ENCODE measurements around the gene JARID2.
"Not testable (repeated sequence)": the region's sequence is repeated elsewhere in the genome, so short reads cannot be mapped to it uniquely, and the experiment has no call there.

The JARID2 gene

DNA sequence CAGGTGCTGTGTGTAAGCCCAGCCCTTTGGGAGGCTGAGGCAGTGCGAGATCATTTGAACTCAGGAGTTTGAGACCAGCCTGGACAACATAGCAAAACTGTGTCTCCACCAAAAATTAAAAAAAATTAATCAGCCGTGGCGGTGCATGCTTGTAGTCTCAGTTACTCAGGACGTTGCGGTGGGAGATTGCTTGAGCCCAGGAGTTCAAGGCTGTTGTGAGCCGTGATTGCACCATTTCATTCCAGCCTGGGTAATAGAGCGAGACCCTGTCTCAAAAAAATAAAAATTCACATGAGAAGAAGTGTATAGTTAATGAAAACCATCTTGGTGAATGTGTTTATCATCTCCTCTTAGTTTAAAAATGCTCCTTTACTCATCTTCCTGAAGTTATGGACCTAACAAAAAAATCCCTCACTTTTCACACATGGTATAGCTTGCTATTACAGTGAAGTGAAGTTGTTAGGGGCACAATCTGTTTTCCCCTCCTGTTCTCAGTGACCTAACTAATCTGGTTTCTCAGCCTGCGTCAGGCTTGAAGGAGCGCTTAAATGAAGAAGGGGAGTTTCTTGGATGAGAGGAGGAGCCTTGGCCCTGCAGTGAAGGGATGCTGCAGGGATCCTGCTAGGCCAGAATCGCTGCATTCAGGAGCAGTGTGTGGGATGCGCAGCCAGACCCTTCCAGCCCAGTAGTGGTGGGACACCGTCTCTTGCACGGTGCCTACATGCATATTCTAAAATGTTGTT is 45.3 kb downstream of the JARID2 start:
- DNase-seq = no peak

DNA sequence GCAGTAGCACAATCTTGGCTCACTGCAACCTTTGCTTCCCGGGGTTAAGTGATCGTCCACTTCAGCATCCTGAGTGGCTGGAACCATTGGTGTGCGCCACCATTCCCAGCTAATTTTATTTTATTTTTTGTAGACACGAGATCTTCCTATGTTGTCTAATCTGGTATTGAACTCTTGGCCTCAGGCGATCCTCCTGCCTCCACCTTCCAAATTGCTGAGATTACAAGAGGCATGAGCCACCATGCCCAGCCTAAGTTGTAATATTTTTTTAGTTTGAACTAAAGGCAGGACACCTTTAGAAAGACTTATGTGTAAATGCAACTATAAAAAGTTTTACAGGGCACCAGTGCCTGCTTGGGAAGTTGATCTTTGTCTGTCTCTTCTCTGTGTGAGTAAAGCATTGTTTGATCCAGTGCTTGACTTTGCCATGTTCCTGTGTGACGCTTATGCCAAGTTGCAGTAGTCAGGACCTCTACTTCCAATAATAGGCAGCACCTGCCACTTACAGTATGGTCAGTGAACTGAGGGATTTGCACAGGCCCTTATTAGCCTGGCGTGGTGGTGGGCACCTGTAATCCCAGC is 46.9 kb downstream of the JARID2 start:
- no peak for DNase-seq

DNA sequence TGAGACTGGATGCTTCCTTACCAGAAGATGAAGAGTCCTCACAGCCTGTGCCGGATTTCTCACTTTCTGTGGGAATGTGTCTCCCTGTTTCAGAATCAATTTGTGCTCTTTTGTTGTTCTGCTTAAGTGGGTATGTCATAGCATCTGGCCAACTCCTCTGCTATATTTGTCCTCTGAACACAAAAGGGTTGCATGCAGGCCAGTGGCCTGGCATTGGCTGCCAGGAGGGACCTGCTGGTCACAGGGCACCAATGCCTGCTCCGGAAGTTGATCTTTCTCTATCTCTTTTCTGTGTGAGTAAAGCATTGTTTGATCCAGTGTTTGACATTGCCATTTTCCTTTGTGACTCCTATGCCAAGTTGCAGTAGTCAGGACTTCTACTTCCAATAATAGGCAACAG is 47.8 kb downstream of the JARID2 start:
- DNase-seq = no peak

DNA sequence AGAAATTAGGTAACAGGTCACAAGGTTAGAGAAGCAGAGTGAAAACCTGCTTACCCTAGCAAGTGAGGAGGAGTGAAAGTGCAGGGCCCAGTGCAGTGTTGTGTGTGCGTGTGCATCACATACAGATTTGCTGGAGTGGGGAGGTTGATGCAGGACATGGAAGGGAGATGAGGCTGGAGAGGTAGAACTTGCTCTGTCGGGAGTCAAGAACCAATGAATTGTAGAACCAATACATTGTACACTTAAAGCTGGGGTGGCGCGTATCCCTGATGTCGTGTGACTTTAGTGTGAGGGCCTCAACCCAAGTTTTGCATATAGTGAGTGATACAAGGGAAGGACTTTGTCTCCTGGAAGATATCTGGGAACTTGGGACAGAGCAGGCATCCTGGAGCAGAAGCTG is 48.6 kb downstream of the JARID2 start:
- DNase-seq = no peak

DNA sequence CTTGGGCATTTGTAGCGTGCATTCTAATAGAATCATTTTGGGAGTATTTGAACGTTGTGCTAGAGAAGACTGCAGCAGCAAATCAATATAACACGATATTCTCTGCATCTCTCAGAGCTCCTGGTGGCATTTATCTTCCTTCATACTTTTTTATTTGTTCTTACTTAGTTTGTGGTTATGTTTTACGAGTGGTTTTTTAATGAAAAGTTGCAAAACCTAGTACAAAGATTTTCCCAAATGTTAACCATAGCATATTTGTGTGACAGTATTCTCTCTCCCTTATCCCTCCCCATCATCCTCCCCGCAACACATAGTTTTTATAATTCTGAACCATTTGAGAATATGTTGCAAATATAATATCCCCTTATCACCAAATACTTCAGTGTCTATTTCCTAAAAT is 50.4 kb downstream of the JARID2 start:
- DNase-seq = peak; percentile 23

DNA sequence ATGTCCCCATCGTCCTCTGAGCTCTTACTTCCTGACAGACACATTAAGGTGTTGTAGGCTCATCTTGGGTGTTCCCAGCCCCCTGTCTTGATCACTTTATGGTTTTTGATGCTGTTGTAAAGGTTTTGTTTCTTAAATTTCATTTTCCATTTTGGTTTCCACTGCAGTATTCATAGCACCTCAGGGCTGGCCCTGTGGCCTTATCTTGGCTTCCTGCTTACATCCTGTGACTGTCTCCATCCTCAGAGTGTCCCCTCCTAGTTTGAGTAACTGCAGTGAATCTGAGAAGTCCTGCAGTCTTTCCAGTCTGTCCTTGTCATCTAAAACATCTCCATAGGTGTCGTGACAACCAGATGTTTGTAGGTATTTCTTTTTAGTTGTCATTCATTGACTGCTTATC is 50.9 kb downstream of the JARID2 start:
- DNase-seq = peak; percentile 69

DNA sequence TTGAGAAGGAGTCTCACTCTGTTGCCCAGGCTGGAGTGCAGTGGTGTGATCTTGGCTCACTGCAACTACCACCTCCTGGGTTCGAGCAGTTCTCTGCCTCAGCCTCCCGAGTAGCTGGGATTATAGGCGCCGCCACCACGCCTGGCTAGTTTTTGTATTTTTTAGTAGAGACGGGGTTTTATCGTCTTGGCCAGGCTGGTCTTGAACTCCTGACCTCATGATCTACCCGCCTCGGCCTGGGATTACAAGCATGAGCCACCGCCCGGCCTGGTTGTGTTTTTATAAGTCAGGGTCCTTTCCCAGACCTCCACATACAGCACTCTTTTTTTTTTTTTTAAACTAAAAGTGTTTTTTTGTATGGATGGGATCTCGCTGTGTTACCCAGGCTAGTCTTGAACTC is 51.3 kb downstream of the JARID2 start:
- not testable (repeated sequence) for DNase-seq

DNA sequence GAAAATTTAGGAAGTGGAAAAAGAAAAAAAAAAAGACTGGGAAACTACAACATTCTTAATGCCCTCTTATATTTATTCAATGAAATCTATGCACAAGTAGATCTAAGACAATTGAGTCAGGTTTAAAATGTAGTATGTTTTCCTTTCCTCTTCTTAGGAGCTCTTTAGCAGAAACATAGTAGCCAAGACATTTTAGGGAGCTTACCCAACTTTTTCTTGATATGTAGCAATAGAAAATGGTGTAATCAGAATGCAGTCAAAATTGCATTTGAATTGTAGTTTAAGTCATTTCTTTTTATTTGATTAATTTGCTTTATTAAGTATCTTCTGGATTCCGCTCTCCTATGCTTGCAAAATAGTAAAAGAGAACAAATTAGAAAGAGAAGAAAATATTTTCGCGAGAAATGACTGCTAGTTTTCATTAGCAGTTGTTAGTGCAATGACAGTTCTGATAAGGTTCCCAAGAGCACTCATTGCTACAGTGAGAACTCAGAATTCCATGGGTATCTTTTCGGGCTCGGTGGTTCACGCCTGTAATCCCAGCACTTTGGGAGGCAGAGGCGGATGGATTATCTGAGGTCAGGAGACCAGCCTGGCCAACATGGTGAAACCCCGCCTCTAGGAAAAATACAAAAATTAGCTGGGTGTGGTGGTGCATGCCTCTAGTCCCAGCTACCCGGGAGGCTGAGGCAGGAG is 52.2 kb downstream of the JARID2 start:
- DNase-seq = peak; percentile 43

DNA sequence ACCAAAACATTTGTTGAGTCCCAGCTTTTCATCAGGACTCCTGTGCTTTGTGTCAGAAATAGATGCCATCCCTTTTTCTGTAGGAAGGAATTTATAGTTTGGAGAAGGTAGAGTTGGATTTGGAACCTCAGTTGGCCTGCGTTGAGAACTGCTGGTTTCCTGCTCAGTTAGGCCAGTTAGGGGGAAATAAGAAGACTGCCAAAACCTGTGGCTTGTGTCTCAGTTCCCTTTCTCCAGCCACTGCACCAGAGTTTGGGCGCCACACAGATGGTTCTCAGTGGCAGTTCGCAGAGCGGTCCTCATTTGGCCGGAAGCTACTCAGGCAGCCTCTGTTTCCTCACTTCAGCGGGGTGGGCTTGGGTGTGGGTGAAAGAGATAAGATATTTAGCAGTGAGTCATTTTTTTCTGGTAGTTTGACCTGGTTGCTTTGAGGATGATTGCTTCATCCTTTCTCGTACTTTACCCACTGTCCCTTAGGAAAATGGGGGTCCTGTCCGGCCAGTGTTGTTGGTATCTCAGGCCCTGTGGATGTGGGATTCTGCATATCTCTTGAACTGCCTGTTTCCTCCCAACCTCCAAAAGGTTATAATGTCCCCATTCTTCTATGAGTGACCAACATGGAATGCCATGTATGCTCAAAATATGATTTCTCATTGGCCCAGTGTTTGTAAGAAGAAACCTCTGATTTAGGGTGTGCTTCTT is 53.7 kb downstream of the JARID2 start:
- DNase-seq = peak; percentile 97

DNA sequence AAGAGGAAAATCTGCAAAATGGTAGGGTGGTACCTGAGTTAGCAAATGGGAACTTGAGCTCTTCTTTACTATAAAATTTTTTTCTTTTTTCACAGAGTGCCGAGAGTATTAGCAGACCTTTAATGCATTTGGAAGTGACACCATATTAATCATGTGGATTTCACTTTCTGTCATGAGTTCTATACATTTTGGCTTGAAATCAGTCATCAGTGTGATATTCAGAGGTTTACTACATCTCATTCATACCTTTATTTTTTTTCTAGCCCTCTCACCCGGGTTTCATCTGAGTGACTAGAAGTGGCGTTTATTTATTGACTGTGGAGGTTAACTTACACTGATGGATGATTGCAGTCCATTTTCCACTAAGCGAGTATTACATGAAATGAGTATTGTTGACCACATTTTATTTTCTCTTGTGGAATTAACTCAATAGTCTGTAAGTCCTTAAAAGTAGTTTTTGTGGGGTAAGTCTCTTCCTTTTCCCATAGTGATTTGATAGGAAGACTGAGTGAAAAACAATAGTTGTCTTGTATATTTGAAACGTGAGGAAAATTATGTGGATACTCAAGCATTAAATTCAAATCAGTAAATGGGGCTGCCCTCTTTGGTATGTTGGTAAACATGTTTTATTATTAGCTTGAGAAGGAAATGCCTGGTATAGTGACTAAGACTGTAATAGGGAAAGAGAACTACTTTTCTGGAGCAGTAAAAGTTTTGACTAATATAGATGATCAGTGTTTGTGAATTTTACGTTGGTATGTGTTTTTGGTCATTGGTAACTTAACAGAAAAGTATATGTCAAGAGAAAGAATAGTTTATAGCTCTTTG is 55.5 kb downstream of the JARID2 start:
- DNase-seq = no peak

DNA sequence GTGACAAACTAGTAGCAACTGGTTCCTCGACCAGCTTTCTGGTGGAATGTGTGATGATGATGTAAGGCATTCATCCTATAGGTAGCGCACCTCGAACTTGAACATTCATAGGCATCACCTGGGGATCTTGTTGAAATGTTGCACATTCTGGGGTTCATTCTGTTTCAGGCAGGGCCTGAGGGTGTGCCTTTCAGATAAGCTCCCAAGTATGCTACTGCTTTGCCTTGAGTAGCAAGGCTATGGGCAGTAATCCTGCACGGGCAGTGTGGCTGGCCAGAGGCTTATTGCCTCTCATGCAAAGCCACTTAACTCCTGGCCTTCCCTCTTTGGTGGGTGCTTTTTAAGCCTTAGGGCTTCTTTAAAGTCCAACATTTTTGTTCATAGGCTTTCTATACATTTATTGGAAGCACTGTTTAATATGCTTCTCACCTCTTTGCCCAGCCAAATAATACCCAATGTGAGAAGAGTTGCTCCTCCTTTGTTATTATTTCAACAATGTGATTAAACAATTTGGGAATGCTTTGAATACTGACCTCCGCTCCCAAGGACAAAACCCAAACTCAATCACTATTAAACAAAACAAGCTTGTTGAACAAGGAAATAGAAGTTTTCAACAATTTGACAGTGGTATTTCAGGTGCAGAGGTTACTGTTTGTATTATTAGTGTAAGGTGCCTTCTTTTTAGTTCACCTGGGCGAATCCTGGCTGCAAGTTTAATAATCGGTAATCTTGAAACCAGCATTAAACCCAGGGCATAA is 57.5 kb downstream of the JARID2 start:
- no peak for DNase-seq

DNA sequence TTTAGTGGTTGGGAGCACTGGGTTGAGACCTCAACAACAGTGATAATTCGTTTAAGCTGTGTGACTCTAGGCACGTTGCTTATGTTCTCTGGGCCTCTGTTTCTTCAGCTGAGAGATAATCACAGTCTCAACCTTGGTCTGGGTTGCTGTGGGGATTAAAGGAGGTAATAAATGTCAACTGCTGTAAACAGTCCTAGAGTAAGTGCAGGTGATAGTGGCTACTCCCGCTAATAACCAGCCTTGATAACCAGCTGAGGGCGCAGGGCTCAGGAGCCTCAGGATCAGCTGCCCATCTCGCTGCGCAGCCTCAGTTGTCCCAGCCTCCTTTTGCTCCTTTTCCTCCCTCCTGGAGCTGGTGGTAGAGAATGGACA is 58.0 kb downstream of the JARID2 start:
- DNase-seq = no peak

DNA sequence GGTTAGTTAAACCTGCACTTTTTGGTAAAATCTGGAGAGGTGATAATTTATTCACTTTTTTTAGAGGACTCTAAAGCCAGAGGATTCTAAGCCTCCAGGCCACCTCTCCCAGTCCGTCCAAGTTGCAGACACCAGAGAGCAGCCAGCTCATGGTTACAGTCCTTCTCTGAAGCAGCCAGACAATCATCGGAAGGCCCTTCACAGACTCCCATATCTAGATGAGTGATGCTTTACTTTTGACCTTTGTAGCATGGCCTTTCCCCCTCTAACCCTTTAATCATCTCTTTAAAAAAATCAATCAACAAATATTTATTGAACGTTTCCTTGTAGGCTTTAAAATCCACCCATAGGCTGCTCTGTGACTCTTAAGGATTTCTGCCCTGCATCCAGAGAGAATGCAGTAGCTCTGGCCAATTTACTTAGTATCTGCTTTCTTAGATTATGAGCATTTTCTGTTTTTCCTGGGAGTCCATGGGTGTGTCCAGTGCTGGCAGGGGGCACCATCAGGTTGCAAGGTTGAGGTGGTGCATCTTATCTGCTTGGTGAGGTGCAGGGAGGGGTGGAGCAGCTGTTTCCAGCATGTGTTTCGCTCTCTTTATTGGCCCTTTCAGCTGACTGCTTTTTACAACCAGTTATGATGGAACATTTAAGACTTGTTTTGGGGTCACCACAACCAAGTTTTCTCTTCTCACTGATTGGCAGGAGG is 58.6 kb downstream of the JARID2 start:
- no peak for DNase-seq

DNA sequence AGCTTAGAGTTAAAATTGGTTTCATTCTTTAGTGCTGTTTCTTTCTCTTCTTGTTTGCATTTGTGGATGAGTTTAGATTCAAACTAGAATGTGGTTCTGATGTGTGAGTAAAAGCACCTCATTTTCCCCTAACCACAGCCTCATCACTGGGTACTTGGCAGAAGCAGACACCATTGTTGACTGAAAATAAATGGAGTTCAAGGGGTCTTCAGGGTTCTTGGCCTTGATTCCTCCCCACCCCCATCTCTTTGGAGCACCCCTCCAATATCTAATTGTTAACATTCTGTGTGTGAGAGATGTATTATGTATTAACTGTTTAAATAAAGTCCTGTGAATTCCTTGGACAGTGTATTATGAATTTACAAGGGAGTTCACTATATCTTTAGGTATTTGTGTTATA is 59.6 kb downstream of the JARID2 start:
- no peak for DNase-seq

DNA sequence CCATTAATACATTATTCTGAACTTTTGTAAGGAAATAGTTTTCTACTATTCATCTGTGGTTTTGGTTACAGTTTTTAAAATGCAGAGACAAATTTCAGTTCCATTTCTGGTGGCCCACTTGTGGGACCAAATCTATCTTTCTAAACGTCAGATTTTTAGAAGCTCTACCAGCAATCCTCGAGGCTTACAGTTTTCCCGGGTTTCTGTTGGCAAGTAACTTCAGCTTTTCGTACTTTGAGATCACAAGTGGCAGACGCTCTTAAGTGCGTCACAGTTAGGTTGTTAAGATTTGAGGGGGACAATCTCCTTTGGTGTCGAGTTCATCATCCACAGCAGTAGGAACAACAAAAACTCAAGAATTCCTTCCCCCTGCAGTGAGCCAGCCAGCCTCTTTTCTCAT is 60.0 kb downstream of the JARID2 start:
- no peak for DNase-seq

DNA sequence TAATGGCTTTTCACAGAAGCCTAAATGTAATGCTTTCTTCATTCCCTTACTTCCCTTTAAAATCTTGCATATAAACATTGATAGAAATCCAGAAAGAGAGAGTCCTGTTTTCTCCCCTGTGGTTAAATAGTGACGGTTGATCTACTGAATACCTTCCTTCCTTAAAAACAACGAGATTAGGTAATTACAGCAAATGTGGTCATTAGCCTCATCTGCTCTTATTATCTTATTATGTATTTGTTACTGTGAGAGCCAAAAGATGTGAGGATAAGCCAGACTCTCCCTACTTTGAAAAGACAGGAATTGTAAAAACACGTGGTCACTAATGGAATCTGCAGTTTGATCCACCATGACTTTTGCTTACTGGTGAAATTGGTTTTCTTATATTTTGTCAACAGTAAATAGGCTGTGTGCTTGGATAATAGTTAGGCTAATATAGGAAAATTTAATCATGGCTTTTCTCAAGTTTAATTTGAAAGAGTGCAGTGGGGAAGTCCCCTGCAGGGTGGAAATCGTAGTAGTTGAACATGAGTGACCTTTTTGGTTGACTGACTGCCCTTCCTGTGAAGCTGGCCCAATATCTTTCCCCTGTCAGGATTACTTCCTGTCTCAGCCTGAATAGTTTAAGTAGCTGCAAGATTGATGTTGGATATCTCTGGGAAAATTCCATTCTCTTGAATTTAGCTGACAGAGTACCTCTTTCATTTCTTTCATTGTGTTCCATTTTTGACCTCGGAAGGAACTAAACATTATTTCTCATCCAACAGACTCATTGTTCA is 62.8 kb downstream of the JARID2 start:
- DNase-seq = peak; percentile 64

DNA sequence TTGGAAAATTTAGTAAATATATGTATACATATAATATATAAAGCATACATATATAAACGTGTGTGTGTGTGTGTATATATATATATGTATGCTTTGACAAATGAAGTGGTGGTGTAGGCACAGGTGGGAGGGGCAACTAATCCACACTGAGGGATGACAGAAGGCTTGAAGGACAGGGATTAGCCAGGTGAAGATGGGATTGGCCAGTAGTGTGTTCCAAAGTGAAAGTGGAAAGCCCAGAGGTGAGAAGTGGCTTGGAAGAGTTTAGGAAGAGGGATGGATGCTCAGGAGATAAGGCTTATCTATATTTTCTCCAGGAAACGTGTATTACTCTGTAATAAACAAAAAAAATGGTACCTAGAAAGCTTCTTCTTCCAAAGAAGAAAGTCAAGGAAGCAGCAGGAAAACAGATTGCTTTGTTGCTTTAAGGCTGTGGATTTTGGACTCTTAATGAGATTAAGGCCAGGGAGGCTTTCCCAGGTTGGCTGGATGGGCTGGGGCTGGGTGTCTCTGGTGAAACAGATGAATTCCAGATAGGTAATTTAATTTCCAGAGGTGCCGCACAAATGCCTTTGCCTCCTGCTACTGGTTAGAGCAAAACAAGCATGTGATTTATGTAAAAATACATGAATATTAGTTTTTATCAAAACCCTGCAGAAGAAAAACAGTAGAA is 63.9 kb downstream of the JARID2 start:
- DNase-seq = no peak

DNA sequence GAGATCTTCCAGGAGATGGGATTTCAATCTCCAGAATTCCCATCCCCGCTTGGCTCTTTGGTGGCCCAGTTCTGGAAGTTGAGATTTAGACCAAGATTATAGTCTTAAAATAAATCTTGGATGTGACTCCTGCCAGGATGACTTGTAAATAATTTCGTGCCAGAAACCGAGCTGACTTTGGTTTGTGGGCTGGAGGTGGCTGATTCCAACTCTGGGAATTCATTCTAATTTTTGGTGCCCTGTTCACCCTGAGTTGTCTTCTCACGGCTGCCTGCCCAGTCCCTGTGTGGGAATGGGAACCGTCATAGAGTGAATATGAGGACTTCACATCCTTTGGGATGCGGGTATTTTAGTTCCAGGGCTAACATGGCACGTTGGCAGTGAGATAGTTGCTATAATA is 64.8 kb downstream of the JARID2 start:
- no peak for DNase-seq

DNA sequence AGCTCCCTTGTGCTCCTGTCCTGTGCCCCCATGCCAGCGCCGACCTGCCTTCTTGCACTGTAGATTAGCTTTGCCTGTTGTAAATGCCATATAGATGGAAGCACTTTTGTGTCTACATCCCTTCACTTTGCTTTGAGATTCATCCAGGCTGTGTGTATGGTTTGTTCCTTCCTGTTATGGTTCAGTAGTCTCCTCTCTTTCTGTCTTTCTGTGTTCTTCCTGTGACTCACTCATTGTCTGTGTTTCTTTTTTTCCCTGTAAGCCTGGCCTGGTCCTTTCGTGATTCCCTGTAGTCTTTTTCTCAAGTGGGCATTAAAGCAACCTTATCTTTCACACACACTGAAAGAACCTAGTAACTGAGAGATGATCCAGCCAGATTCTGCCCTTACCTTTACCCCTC is 66.6 kb downstream of the JARID2 start:
- DNase-seq = no peak

DNA sequence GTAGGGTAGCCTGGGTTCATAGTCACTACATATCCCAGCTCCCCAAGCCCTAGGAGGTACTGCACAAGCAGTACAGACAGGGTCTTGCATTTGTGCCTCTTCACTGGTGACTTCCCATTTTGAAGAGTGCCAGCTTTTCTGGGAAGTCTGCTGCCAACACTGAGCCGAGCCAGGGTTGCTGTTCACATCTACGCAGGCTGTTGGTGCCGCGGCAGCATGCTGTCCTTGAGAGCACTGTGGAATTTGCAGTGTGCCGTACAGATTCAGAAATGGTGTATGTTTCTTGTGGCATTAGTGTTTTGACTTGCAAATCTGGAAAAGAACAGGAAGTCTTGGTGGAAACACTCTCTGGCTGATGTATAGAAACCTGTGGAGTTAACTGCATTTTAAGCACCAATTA is 67.5 kb downstream of the JARID2 start:
- no peak for DNase-seq
